Heart left ventricle (tissue), 13 donors: Measurements from ENCODE around the gene USP7.

ENCODE experiments used
- CTCF ChIP-seq, 12 donors: fragments of 200-600 bp; sonication (generic) in 4 of 12; IDR thresholded peaks; one replicate each; pipeline versions ENCODE4 v1.5.0 to v1.8.0; 2018 to 2022; ENCODE audit warnings: antibody characterized with exemption in 12 of 12, mild to moderate bottlenecking in 5 of 12
- POLR2A ChIP-seq, 2 donors: fragments of 450-650 bp; IDR thresholded peaks; one replicate each; pipeline ENCODE4 v1.6.1; 2017; ENCODE audit warnings: antibody characterized with exemption in 2 of 2, mild to moderate bottlenecking in 2 of 2, moderate library complexity in 2 of 2
- donor health status: ischemic (EF 13 %, LVEDD 7.1; RV severe dilation, severe dysfunction).
- donor health status: DM: no; HTN: yes; CAD: no.
- donor health status: DM: no; HTN: no; CAD: no.
- donor health status: ischemic (EF 25% LVEDD 6.9; RV normal size, moderate dysfunction).
- donor health status: ischemic (EF 25% LVEDD 5.7; RV mildly dilated, moderate dysfunction).
- donor health status: ischemic (EF 35%, LVEDD 5.7; RV mildly dilated, moderate dysfunction).
- donor health status: nonischemic (EF 11% LVEDD 7.7; RV severe dilation, severe dysfunction).
- donor health status: DM: yes; HTN: yes; CAD: no.
- donor health status: PGD.
- donor health status: ischemic (EF 29% LVEDD 5.4; RV normal size, mild dysfunction).
- donor health status: nonischemic (EF 23%, LVEDD 6.1; RV moderate dilation, normal function).

GRCh38 chr16:8919934-8920462 is 43.7 kb downstream of the USP7 start:
- TF ChIP-seq CTCF (IDR thresholded peaks at IDR 0.05) (no peak), POLR2A (IDR thresholded peaks at IDR 0.05) (no peak)
